Measurements from ENCODE around the gene NEU1.
"Not testable (repeated sequence)": the region's sequence is repeated elsewhere in the genome, so short reads cannot be mapped to it uniquely, and the experiment has no call there.

The NEU1 gene

DNA sequence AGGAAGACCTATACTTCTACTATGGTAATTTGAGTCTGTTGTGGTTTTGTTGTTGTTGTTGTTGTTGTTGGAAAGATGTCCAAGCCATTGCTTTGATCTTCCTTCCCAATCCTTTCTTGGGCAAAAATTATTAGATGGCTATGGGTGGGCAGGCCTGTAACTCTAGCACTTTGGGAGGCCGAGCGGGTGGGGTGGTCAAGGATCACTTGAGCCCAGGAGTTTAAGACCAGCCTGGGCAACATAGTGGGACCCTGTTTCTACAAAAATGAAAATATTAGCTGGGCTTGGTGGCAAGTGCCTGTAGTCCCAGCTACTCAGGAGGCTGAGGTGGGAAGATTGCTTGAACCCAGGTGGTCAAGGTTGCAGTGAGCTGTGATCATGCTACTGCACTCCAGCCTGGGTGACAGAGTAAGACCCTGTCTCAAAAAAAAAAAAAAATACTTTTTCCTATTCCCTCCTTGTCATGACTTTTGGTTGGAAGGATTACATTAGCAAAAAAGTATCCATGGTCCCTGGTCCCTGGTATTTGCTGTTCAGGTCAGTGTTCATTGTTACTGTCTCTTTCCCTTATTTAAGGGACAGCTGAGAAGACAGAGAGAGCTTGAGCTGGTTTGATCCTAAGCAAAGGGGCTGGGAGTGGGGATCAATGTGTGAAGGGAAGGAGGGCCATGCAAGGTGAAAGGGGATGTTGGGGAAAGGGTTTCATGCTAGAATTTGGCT, 11.7 kb downstream of the NEU1 start:
- in situ Hi-C loops (cut with MboI; ENCODE audit: low sequenced_read_pairs, unreplicated experiment): no loop called here
- DNase-seq (ENCODE audit: low spot score): no peak
- TF ChIP-seq, protein P1, sequence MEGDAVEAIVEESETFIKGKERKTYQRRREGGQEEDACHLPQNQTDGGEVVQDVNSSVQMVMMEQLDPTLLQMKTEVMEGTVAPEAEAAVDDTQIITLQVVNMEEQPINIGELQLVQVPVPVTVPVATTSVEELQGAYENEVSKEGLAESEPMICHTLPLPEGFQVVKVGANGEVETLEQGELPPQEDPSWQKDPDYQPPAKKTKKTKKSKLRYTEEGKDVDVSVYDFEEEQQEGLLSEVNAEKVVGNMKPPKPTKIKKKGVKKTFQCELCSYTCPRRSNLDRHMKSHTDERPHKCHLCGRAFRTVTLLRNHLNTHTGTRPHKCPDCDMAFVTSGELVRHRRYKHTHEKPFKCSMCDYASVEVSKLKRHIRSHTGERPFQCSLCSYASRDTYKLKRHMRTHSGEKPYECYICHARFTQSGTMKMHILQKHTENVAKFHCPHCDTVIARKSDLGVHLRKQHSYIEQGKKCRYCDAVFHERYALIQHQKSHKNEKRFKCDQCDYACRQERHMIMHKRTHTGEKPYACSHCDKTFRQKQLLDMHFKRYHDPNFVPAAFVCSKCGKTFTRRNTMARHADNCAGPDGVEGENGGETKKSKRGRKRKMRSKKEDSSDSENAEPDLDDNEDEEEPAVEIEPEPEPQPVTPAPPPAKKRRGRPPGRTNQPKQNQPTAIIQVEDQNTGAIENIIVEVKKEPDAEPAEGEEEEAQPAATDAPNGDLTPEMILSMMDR (IDR thresholded peaks at IDR 0.05; ENCODE audit: borderline replicate concordance, control extremely low read depth, extremely low read depth, insufficient read depth, missing control alignments): no peak

DNA sequence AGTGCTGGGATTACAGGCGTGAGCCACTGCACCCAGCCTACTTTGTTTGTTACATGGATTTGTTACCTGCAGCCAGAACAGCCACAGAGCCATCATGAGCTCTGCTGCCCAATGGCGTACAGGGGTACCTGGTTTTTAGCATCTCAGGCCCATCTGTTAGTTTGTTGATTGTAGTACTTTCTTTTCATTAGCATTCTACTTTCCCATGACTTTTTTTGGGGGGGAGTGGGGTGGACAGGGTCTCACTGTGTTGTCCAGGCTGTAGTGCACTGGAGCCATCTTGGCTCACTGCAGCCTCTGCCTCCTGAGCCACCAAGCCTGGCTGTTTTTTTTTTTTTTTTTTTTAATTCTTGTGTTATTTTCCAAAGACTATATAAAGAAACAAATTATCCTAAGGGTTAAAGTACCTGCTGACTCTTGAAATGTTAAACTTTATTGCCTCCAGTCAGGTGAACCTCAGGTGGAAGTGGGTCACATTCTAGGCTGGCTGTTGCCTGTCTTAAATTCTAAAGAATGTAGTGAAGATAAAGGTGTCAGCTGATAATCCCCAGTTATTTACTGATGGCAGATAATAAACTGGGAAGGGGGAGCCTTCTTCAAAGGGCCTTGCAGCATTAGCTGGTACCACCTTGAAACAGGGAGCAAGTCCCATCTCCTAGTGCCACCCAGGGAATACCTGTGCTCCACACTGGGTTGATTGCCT, 15.2 kb downstream of the NEU1 start:
- TF ChIP-seq, protein P1 (IDR thresholded peaks at IDR 0.05; ENCODE audit: borderline replicate concordance, control extremely low read depth, extremely low read depth, insufficient read depth, missing control alignments): no peak
- DNase-seq (ENCODE audit: low spot score): no peak
- in situ Hi-C loops (cut with MboI; ENCODE audit: low sequenced_read_pairs, unreplicated experiment): no loop called here

DNA sequence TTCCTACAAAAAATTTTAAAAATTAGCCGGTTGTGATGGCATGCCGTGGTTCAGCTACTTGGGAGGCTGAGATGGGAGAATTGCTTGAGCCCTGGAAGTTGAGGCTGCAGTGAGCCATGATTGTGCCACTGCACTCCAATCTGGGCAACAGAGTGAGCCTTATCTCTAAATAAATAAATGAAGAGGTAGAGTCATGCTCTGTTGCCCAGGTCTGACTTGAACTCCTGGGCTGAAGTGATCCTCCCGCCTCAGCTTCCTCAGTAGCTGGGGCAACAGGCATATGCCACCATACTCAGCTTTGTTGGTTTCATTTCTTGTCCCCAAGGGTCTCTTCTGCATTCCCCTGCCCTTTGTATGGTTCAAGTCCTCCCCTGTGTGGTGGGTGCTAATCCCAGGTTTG, 18.1 kb downstream of the NEU1 start:
- TF ChIP-seq, protein P1 (IDR thresholded peaks at IDR 0.05; ENCODE audit: borderline replicate concordance, control extremely low read depth, extremely low read depth, insufficient read depth, missing control alignments): no peak
- DNase-seq (ENCODE audit: low spot score): no peak
- in situ Hi-C loops (cut with MboI; ENCODE audit: low sequenced_read_pairs, unreplicated experiment): no loop called here

DNA sequence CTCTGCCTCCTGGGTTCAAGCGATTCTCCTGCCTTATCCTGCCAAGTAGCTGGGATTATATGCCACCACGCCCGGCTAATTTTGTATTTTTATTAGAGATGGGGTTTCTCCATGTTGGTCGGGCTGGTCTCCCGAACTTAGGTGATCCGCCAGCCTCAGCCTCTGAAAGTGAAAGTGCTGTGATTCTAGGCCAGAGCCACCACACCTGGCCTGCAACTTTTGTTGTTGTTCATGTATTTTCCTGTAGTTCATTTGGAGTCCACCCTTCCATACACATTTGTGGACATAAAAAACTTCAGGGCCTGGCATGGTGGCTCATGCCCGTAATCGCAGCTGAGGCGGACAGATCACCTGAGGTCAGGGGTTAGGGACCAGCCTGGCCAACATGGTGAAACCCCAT, 20.6 kb downstream of the NEU1 start:
- TF ChIP-seq, protein P1 (IDR thresholded peaks at IDR 0.05; ENCODE audit: borderline replicate concordance, control extremely low read depth, extremely low read depth, insufficient read depth, missing control alignments): no peak
- in situ Hi-C loops (cut with MboI; ENCODE audit: low sequenced_read_pairs, unreplicated experiment): no loop called here
- no peak for DNase-seq (ENCODE audit: low spot score)

DNA sequence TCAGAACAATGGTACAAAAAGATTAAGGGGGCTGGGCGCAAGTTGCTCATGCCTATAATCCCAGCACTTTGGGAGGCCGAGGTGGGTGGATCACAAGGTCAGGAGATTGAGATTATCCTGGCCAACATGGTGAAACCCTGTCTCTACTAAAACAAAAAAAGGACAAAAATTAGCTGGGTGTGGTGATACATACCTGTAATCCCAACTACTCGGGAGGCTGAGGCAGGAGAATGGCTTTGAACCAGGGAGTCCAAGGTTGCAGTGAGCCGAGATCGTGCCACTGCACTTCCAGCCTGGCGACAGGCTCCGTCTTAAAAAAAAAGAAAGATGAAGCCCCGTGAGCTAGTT, 22.9 kb downstream of the NEU1 start:
- in situ Hi-C loops (cut with MboI; ENCODE audit: low sequenced_read_pairs, unreplicated experiment); DNase-seq (ENCODE audit: low spot score): not testable (repeated sequence)

DNA sequence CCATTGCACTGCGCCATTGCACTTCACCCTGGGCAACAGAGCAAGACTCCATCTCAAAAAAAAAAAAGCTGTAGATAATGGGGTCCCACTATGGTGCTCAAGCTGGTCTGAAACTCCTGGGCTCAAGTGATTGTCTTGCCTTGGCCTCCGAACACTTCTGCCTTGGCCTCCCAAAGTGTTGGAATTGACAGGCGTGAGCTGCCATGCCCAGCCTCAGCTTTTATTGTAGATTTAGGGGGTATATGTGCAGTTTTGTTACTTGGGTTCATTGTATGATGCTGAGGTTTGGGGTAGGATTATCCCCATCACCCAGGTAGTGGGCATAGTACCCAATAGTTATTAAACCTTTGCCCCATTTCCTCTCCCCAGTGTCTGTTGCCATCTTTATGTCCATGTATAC, 23.7 kb downstream of the NEU1 start:
- in situ Hi-C loops (cut with MboI; ENCODE audit: low sequenced_read_pairs, unreplicated experiment): no loop called here
- no peak for DNase-seq (ENCODE audit: low spot score)
- TF ChIP-seq, protein P1 (IDR thresholded peaks at IDR 0.05; ENCODE audit: borderline replicate concordance, control extremely low read depth, extremely low read depth, insufficient read depth, missing control alignments): no peak

DNA sequence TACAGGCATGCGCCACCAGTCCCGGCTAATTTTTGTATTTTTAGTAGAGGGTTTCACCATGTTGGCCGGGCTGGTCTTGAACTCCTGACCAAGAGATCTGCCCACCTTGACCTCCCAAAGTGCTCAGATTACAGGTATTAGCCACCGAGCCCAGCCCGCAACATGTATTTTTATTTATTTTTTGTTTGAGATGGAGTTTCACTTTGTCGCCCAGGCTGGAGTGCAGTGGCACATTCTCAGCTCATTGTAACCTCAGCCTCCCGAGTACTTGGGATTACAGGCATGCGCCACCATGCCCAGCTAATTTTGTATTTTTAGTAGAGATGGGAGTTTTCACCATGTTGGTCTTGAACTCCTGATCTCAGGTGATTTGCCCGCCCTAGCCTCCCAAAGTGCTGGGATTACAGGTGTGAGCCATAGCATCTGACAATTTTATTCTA, 24.5 kb downstream of the NEU1 start:
- DNase-seq (ENCODE audit: low spot score); in situ Hi-C loops (cut with MboI; ENCODE audit: low sequenced_read_pairs, unreplicated experiment): not testable (repeated sequence)
